ENCODE results near the gene CAMK1D.
"Not testable (repeated sequence)": the region's sequence is repeated elsewhere in the genome, so short reads cannot be mapped to it uniquely, and the experiment has no call there.

Gene CAMK1D

GRCh38 chr10:12341526-12341925 lies 7.8 kb upstream of the CAMK1D start:
- DNase-seq, result no peak

- DNase-seq, result no peak
Observed at GRCh38 chr10:12344375-12345110, 4.8 kb upstream of the CAMK1D start.

GRCh38 chr10:12346707-12347106 lies 2.6 kb upstream of the CAMK1D start:
- no peak for DNase-seq

- no peak for DNase-seq
Observed at GRCh38 chr10:12348294-12348869, 965 bp upstream of the CAMK1D start.

- DNase-seq, result no peak
Observed at GRCh38 chr10:12349629-12350166, 351 bp downstream of the CAMK1D start.

GRCh38 chr10:12350167-12350872 lies 973 bp downstream of the CAMK1D start:
- DNase-seq, result peak; percentile 29

- no peak for DNase-seq
Observed at GRCh38 chr10:12350925-12351324, 1.6 kb downstream of the CAMK1D start.

GRCh38 chr10:12351447-12351846 lies 2.1 kb downstream of the CAMK1D start:
- DNase-seq, result no peak

- DNase-seq, result no peak
Observed at GRCh38 chr10:12351889-12352288, 2.5 kb downstream of the CAMK1D start.

GRCh38 chr10:12353399-12354242 lies 4.3 kb downstream of the CAMK1D start:
- peak; percentile 59 for DNase-seq

GRCh38 chr10:12354696-12355095 lies 5.3 kb downstream of the CAMK1D start:
- not testable (repeated sequence) for DNase-seq

GRCh38 chr10:12355384-12355783 lies 6.0 kb downstream of the CAMK1D start:
- DNase-seq, result no peak

- no peak for DNase-seq
Observed at GRCh38 chr10:12357525-12358151, 8.3 kb downstream of the CAMK1D start.

- no peak for DNase-seq
Observed at GRCh38 chr10:12358863-12359564, 9.7 kb downstream of the CAMK1D start.

- no peak for DNase-seq
Observed at GRCh38 chr10:12360461-12360860, 11.1 kb downstream of the CAMK1D start.

GRCh38 chr10:12361115-12361514 lies 11.8 kb downstream of the CAMK1D start:
- not testable (repeated sequence) for DNase-seq

- DNase-seq, result no peak
Observed at GRCh38 chr10:12364559-12364958, 15.2 kb downstream of the CAMK1D start.

- DNase-seq, result no peak
Observed at GRCh38 chr10:12367272-12367671, 17.9 kb downstream of the CAMK1D start.

- no peak for DNase-seq
Observed at GRCh38 chr10:12369982-12370381, 20.6 kb downstream of the CAMK1D start.

- no peak for DNase-seq
Observed at GRCh38 chr10:12372846-12373245, 23.5 kb downstream of the CAMK1D start.

- DNase-seq, result no peak
Observed at GRCh38 chr10:12375076-12375504, 25.7 kb downstream of the CAMK1D start.

GRCh38 chr10:12376211-12376610 lies 26.9 kb downstream of the CAMK1D start:
- DNase-seq, result no peak

Measured in NCI-H510A treated with DMSO at 0.1 percent for 48 hours (cell line).